ENCODE data around the gene FBL. TPM values are rescaled to one million over a fixed set of nuclear protein-coding genes. Genes with fewer than 3 reads are reported as not detected.
A peak's percentile ranks its signal among the peaks of the same experiment; 100 is the strongest.

Gene FBL
- total and polyA plus RNA-seq, 2 of the 13 experiments (the other 11 are each of a cell fraction or from before 2014, with no cell fraction given), result 153 to 468 TPM

GRCh38 chr19:39887456-39887951, 41.3 kb upstream of the FBL start (continued):
- peak; percentile 77 for TF ChIP-seq E2F1 (CRISPR knock-in tag; IDR thresholded peaks at IDR 0.05)
- TF ChIP-seq HMG20A (CRISPR knock-in tag; IDR thresholded peaks at IDR 0.05; ENCODE audit: borderline replicate concordance), result peak; percentile 48; the same call in 1 of the 2 replicates
- peak; percentile 75 for TF ChIP-seq ARID5B (CRISPR knock-in tag; IDR thresholded peaks at IDR 0.05)
- peak; percentile 65; the same call in 1 of the 2 replicates for TF ChIP-seq SOX5 (CRISPR knock-in tag; IDR thresholded peaks at IDR 0.05; ENCODE audit: borderline replicate concordance)
- TF ChIP-seq GATAD2A (CRISPR knock-in tag; IDR thresholded peaks at IDR 0.05), result peak; percentile 79
- TF ChIP-seq ZNF792 (CRISPR knock-in tag; IDR thresholded peaks at IDR 0.05), result 0 out of 2 replicates have a peak, but pooled peaks have one; percentile 31
- 0 out of 2 replicates have a peak, but pooled peaks have one; percentile 19 for TF ChIP-seq ZNF503 (CRISPR knock-in tag; IDR thresholded peaks at IDR 0.05)
- TF ChIP-seq MED1 (CRISPR knock-in tag; IDR thresholded peaks at IDR 0.05), result peak; percentile 73
- peak; percentile 48 for TF ChIP-seq THAP11 (CRISPR knock-in tag; IDR thresholded peaks at IDR 0.05)
- peak; percentile 51; the same call in 1 of the 2 replicates for TF ChIP-seq HOXA3 (CRISPR knock-in tag; IDR thresholded peaks at IDR 0.05)
- peak; percentile 62 for TF ChIP-seq FOSL2 (CRISPR knock-in tag; IDR thresholded peaks at IDR 0.05)
- peak; percentile 51 for TF ChIP-seq DRAP1 (CRISPR knock-in tag; IDR thresholded peaks at IDR 0.05)
- peak; percentile 53 for TF ChIP-seq BCL6 (CRISPR knock-in tag; IDR thresholded peaks at IDR 0.05)
- TF ChIP-seq FOXK1 (CRISPR knock-in tag; IDR thresholded peaks at IDR 0.05; ENCODE audit: borderline replicate concordance, low read depth), result 0 out of 2 replicates have a peak, but pooled peaks have one; percentile 35
- peak; percentile 91 for TF ChIP-seq RARA (CRISPR knock-in tag; IDR thresholded peaks at IDR 0.05)
- peak; percentile 52 for TF ChIP-seq SAP130 (CRISPR knock-in tag; IDR thresholded peaks at IDR 0.05; ENCODE audit: low read depth)
- peak; percentile 57; the same call in 1 of the 2 replicates for TF ChIP-seq RXRA (CRISPR knock-in tag; IDR thresholded peaks at IDR 0.05)
- peak; percentile 14; the same call in 1 of the 2 replicates for TF ChIP-seq PATZ1 (CRISPR knock-in tag; IDR thresholded peaks at IDR 0.05)
- TF ChIP-seq IRF2 (CRISPR knock-in tag; IDR thresholded peaks at IDR 0.05), result peak; percentile 38; the same call in 1 of the 2 replicates
- TF ChIP-seq MIXL1 (CRISPR knock-in tag; IDR thresholded peaks at IDR 0.05), result 0 out of 2 replicates have a peak, but pooled peaks have one; percentile 51
- TF ChIP-seq PPARG (CRISPR knock-in tag; conservative IDR thresholded peaks at IDR 0.05), result 0 out of 2 replicates have a peak, but pooled peaks have one; percentile 30
- 0 out of 2 replicates have a peak, but pooled peaks have one; percentile 31 for TF ChIP-seq KAT8 (CRISPR knock-in tag; IDR thresholded peaks at IDR 0.05)
- TF ChIP-seq KLF16 (CRISPR knock-in tag; IDR thresholded peaks at IDR 0.05), result 0 out of 4 replicates have a peak, but pooled peaks of 1 of the 2 experiments have one; percentile 24
